ENCODE data around the gene PMEPA1. TPM values are rescaled to one million over a fixed set of nuclear protein-coding genes. Genes with fewer than 3 reads are reported as not detected.
A peak's percentile ranks its signal among the peaks of the same experiment; 100 is the strongest.

Gene PMEPA1
- total and polyA plus RNA-seq, 2 donors (not counting 1 experiment from before 2014, with no cell fraction given) = 9.9 to 37.4 TPM

- POLR2A ChIA-PET = interaction anchor here (0.5 to 2.9 kb wide), 11 partner anchors 9 to 91 kb away, joined by 3 to 15 read pairs (median 6); partner anchors contain the start of gene ZBP1
These were observed 831 bp downstream of the PMEPA1 start for GRCh38 chr20:57708694-57709673.

GRCh38 chr20:57707849-57708693 is 1.7 kb downstream of the PMEPA1 start:
- Histone ChIP-seq H3K27me3 (replicated peaks in 1 of 4; ENCODE audit: control extremely low read depth in 1 of 4, control insufficient read depth in 3 of 4, insufficient read depth in 4 of 4, low read length in 3 of 4) (no peaks in the 10 kb centered on the region), H3K27ac (ENCODE audit: low read length in 2 of 2) (peak overlapping the region; percentile 60 to 86), H3K4me2 (replicated peaks; ENCODE audit: low read depth, low read length, poor library complexity, severe bottlenecking) (peak overlapping the region; percentile 83), H3K9me3 (ENCODE audit: control extremely low read depth in 1 of 3, control insufficient read depth in 2 of 3, insufficient read depth in 1 of 3, low read length in 2 of 3) (no peaks in the 10 kb centered on the region), H3K79me2 (ENCODE audit: control insufficient read depth, insufficient read depth, low read length) (peaks cover 89% of the 10 kb centered on the region), H3K4me1 (ENCODE audit: control insufficient read depth in 2 of 2, insufficient read depth in 2 of 2, low read length in 2 of 2) (peaks cover 70 to 76% of the 10 kb centered on the region in 2 donors), H3K9ac (ENCODE audit: low read length) (peak overlapping the region; percentile 81), H3K4me3 (ENCODE audit: control extremely low read depth in 1 of 5, extremely low read depth in 1 of 5, insufficient read depth in 1 of 5, low read depth in 2 of 5, low read length in 4 of 5) (peak overlapping the region; percentile 27 to 96 (median 68)), H4K20me1 (ENCODE audit: control insufficient read depth, insufficient read depth, low read length, poor library complexity, severe bottlenecking) (peaks cover 33% of the 10 kb centered on the region), H2AFZ (ENCODE audit: insufficient read depth, low read depth, low read length, poor library complexity, severe bottlenecking) (no peak overlapping the region), H3K36me3 (replicated peaks in 1 of 2; ENCODE audit: control extremely low read depth in 1 of 2, control insufficient read depth in 1 of 2, extremely low read depth in 1 of 2, insufficient read depth in 2 of 2, low read length in 1 of 2) (peaks cover 0 to 6% of the 10 kb centered on the region in 2 experiments)
- 81% methylated on average over 19 of the region's 23 CpGs for WGBS (ENCODE audit: insufficient coverage)
- CTCF ChIA-PET = interaction anchor here (0.8 to 4.1 kb wide), 6 partner anchors 11 to 54 kb away, joined by 3 to 26 read pairs (median 8); no protein-coding TSS in a partner anchor
- ATAC-seq (ENCODE audit: low read depth) (no peak), DNase-seq (no peak)
- Mint-ChIP-seq H3K9me3 (ENCODE audit: insufficient read depth) (no peaks in the 10 kb centered on the region), H3K4me3 (peak overlapping the region; percentile 99), H3K27ac (peak overlapping the region; percentile 92), H3K4me1 (peaks cover 72% of the 10 kb centered on the region), H3K27me3 (no peaks in the 10 kb centered on the region)
- POLR2A ChIA-PET = interaction anchor here (0.7 to 2.9 kb wide), 6 partner anchors 9 to 88 kb away, joined by 3 to 15 read pairs (median 5); partner anchors contain the start of gene ZBP1
- intact Hi-C loops (cut with micrococcal nuclease) = loop anchor here (10.0 kb wide), 2 partner anchors 223 to 1417 kb away; no protein-coding TSS in a partner anchor
- no peak for TF ChIP-seq EZH2 (IDR thresholded peaks at IDR 0.05; ENCODE audit: borderline replicate concordance, insufficient read depth, low read depth, low read length, poor library complexity, severe bottlenecking)
- TF ChIP-seq CTCF (IDR thresholded peaks at IDR 0.05) = no peak

More at GRCh38 chr20:57708694-57709673, 831 bp downstream of the PMEPA1 start:
- H3K27ac Mint-ChIP-seq = peak overlapping the region; percentile 92
- H3K79me2 ChIP-seq (ENCODE audit: control insufficient read depth, insufficient read depth, low read length) = peaks cover 88% of the 10 kb centered on the region
- H3K27me3 Mint-ChIP-seq = no peaks in the 10 kb centered on the region
- TF ChIP-seq EZH2 (IDR thresholded peaks at IDR 0.05; ENCODE audit: borderline replicate concordance, insufficient read depth, low read depth, low read length, poor library complexity, severe bottlenecking) = no peak
- peak overlapping the region; percentile 81 for H3K9ac ChIP-seq (ENCODE audit: low read length)
- no peak overlapping the region for H2AFZ ChIP-seq (ENCODE audit: insufficient read depth, low read depth, low read length, poor library complexity, severe bottlenecking)
- ATAC-seq (ENCODE audit: low read depth) (peak; percentile 5), DNase-seq (peak; percentile 66)
- intact Hi-C loops (cut with micrococcal nuclease) = loop anchor here (10.0 kb wide), 2 partner anchors 224 to 1416 kb away; no protein-coding TSS in a partner anchor
- H3K9me3 ChIP-seq (ENCODE audit: control extremely low read depth in 1 of 3, control insufficient read depth in 2 of 3, insufficient read depth in 1 of 3, low read length in 2 of 3) = no peaks in the 10 kb centered on the region
- peak overlapping the region; percentile 83 for H3K4me2 ChIP-seq (replicated peaks; ENCODE audit: low read depth, low read length, poor library complexity, severe bottlenecking)
- no peaks in the 10 kb centered on the region for H3K9me3 Mint-ChIP-seq (ENCODE audit: insufficient read depth)
- H3K4me1 Mint-ChIP-seq = peaks cover 64% of the 10 kb centered on the region
- peak overlapping the region; percentile 99 for H3K4me3 Mint-ChIP-seq
- peak overlapping the region; percentile 27 to 96 (median 68) for H3K4me3 ChIP-seq (ENCODE audit: control extremely low read depth in 1 of 5, extremely low read depth in 1 of 5, insufficient read depth in 1 of 5, low read depth in 2 of 5, low read length in 4 of 5)
- CTCF ChIA-PET = interaction anchor here (0.9 to 4.6 kb wide), 10 partner anchors 8 to 88 kb away, joined by 3 to 39 read pairs (median 8); partner anchors contain the start of gene ZBP1
- peaks cover 24% of the 10 kb centered on the region for H4K20me1 ChIP-seq (ENCODE audit: control insufficient read depth, insufficient read depth, low read length, poor library complexity, severe bottlenecking)
- WGBS (ENCODE audit: insufficient coverage) = 5% methylated on average over 108 of the region's 108 CpGs
- H3K27ac ChIP-seq (ENCODE audit: low read length in 2 of 2) = peak overlapping the region; percentile 60 to 86
- peaks cover 0 to 6% of the 10 kb centered on the region in 2 experiments for H3K36me3 ChIP-seq (replicated peaks in 1 of 2; ENCODE audit: control extremely low read depth in 1 of 2, control insufficient read depth in 1 of 2, extremely low read depth in 1 of 2, insufficient read depth in 2 of 2, low read length in 1 of 2)
- peaks cover 61 to 67% of the 10 kb centered on the region in 2 donors for H3K4me1 ChIP-seq (ENCODE audit: control insufficient read depth in 2 of 2, insufficient read depth in 2 of 2, low read length in 2 of 2)
- H3K27me3 ChIP-seq (replicated peaks in 1 of 4; ENCODE audit: control extremely low read depth in 1 of 4, control insufficient read depth in 3 of 4, insufficient read depth in 4 of 4, low read length in 3 of 4) = no peaks in the 10 kb centered on the region
